NCI-H2171 (cell line): ENCODE results near the gene ERC2.

Experiments used
- DNase-seq: peaks from one replicate; lab custom pipeline; 2025; lab: John Stamatoyannopoulos, UW

The ERC2 gene

GRCh38 chr3:55617385-55617784 is 850.9 kb downstream of the ERC2 start:
- no peak for DNase-seq

- DNase-seq, result no peak
Measured at GRCh38 chr3:55616803-55617202, 851.5 kb downstream of the ERC2 start.

- no peak for DNase-seq
Measured at GRCh38 chr3:55615694-55616295, 852.5 kb downstream of the ERC2 start.

GRCh38 chr3:55615039-55615693 is 853.1 kb downstream of the ERC2 start:
- no peak for DNase-seq

GRCh38 chr3:55611121-55611520 is 857.1 kb downstream of the ERC2 start:
- DNase-seq, result no peak

GRCh38 chr3:55609230-55609827 is 858.9 kb downstream of the ERC2 start:
- no peak for DNase-seq

GRCh38 chr3:55608301-55608937 is 859.8 kb downstream of the ERC2 start:
- no peak for DNase-seq

- DNase-seq, result no peak
Measured at GRCh38 chr3:55607844-55608243, 860.4 kb downstream of the ERC2 start.

GRCh38 chr3:55607175-55607574 is 861.1 kb downstream of the ERC2 start:
- no peak for DNase-seq

GRCh38 chr3:55605443-55606236 is 862.6 kb downstream of the ERC2 start:
- DNase-seq, result no peak

GRCh38 chr3:55604846-55605245 is 863.4 kb downstream of the ERC2 start:
- DNase-seq, result no peak

GRCh38 chr3:55604402-55604801 is 863.9 kb downstream of the ERC2 start:
- DNase-seq, result no peak

GRCh38 chr3:55601366-55602080 is 866.7 kb downstream of the ERC2 start:
- no peak for DNase-seq

GRCh38 chr3:55598224-55598623 is 870.0 kb downstream of the ERC2 start:
- no peak for DNase-seq

- no peak for DNase-seq
Measured at GRCh38 chr3:55597641-55598040, 870.6 kb downstream of the ERC2 start.

- no peak for DNase-seq
Measured at GRCh38 chr3:55596212-55596611, 872.1 kb downstream of the ERC2 start.

- no peak for DNase-seq
Measured at GRCh38 chr3:55595420-55595819, 872.8 kb downstream of the ERC2 start.

GRCh38 chr3:55592572-55592971 is 875.7 kb downstream of the ERC2 start:
- no peak for DNase-seq

- DNase-seq, result no peak
Measured at GRCh38 chr3:55591888-55592287, 876.4 kb downstream of the ERC2 start.

- DNase-seq, result no peak
Measured at GRCh38 chr3:55588146-55588765, 880.0 kb downstream of the ERC2 start.

- no peak for DNase-seq
Measured at GRCh38 chr3:55585856-55586255, 882.4 kb downstream of the ERC2 start.
